Adipose tissue (tissue), 3 donors: ENCODE data around the gene ZBTB7C. TPM values are rescaled to one million over a fixed set of nuclear protein-coding genes. Genes with fewer than 3 reads are reported as not detected.

Experiments used
- H3K27ac ChIP-seq: one replicate; pipeline ENCODE4 v1.5.1; 2013; ENCODE audit warnings: low read depth, low read length
- WGBS, 3 donors: extraction: QIAGEN DNeasy Blood & Tissue Kit; methylation state at CpG; one replicate each; pipeline ENCODE4 v1.1.7; 2013; 5-methylcytosine and 5-hydroxymethylcytosine counted together
- polyA plus RNA-seq, 3 donors: library from polyadenylated mRNA; stranded (reverse); fragments of 200-250 nt; gene quantifications; one replicate each; pipeline ENCODE4 v1.2.3, GENCODE V29; 2013
- donor health status: healthy with polysubstance abuse.
- donor health status: Bipolar disorder and iron deficiency.
- donor health status: healthy.

ZBTB7C gene
- polyA plus RNA-seq, 3 donors, result 0.53 to 5.6 (median 4.8) TPM

GRCh38 chr18:48338915-48339314, 70.3 kb downstream of the ZBTB7C start:
- H3K27ac ChIP-seq, result no peak overlapping the region
- 62 to 98% (median 95%) methylated on average over 3 of the region's 3 CpGs for WGBS, 3 donors

GRCh38 chr18:48337053-48337452, 72.1 kb downstream of the ZBTB7C start:
- no peak overlapping the region for H3K27ac ChIP-seq
- 83 to 97% (median 93%) methylated on average over 2 of the region's 2 CpGs for WGBS, 3 donors

DNA sequence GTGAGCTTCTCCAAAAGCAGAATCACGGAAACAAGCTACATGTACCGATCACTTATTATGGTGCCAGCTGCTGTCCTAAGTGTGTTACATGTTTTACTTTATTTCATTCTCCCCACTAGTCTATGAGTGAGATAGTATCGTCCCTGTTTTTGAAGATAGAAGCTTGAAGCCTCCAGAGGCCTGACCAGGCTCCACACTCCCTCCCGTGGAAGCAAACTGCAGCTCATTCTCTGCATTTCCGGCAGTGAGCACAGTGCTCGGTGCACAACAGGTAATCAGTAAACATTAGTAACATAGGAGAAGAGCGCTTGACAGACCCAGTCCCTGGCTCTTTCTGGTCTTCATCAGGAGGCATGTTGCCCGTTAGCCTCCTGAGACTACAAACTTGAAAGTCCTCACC, 72.9 kb downstream of the ZBTB7C start:
- WGBS, 3 donors, result 67 to 83% (median 71%) methylated on average over 8 of the region's 8 CpGs
- no peak overlapping the region for H3K27ac ChIP-seq

GRCh38 chr18:48335829-48336228, 73.4 kb downstream of the ZBTB7C start:
- WGBS, 3 donors, result 73 to 89% (median 77%) methylated on average over 4 of the region's 4 CpGs
- H3K27ac ChIP-seq, result no peak overlapping the region

DNA sequence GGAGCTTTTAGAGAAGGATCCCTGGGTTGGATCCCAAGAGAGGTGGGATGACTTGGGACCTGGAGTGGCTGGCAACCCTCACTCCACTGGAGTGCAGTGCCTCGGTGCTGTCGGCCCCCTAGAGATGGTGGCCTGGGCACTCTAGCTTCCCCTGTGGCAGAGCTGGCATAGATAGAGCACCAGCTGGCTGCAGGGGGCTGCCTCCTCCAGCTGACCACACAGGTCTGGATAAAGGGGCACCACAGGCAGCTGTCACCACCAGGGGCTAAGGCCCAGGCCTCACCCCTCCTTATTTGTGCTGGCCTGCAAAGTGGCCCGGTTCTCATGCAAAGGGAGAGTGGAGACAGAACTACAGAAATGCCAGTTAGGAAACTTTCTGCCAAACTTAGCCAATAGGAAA, 74.3 kb downstream of the ZBTB7C start:
- H3K27ac ChIP-seq, result no peak overlapping the region
- 88 to 94% (median 93%) methylated on average over 3 of the region's 3 CpGs for WGBS, 3 donors

- WGBS, 3 donors, result 38 to 60% (median 44%) methylated on average over 4 of the region's 4 CpGs
- H3K27ac ChIP-seq, result no peak overlapping the region
Observed at GRCh38 chr18:48333563-48333962, 75.6 kb downstream of the ZBTB7C start.

DNA sequence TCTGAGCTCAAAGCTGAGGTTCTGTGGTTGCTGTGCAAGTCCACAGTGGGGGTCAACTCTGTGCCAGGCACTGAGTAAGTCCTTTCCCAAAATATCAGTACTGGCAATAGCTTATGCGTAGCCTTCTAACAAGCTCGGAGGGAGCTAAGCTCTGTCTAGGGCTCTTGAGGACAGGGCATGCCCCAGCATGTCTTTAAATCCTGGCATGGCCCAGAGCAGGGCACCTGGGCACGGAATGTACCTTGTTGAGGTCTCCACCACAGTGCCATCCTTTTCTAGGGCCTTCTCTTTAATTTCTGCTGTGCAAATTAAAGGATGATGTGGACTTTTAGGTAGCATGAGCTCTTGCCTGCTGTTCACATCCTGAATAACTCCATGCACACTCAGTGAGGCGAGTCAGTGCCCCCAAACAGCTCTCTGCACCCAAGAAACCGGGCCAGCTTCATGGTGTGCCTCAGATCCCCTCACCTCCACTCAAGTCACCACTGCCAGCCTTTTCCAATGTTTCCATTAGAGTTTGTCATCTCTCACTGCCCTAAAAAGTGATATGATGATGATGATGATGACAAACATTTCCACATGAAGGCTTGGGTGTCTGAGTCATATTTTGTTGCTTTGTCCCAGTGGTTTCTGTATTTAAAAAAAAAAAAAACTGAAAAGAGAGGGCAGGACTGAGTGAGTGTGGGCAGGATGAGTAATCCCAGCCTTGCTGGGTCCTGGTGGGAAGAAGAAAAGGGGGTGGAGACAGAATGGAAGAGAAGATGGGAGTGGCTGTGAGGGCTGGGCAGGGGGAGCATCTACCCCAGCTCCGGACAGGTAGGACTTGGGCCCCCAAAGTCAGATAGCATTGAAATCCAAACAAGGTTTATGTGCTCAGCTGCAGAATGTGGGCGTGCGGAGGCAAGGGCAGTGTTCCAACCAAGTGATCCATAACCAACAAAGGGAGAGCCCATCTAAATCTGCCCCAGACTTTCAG, 78.9 kb downstream of the ZBTB7C start:
- 71 to 86% (median 84%) methylated on average over 8 of the region's 8 CpGs for WGBS, 3 donors
- H3K27ac ChIP-seq, result no peak overlapping the region

DNA sequence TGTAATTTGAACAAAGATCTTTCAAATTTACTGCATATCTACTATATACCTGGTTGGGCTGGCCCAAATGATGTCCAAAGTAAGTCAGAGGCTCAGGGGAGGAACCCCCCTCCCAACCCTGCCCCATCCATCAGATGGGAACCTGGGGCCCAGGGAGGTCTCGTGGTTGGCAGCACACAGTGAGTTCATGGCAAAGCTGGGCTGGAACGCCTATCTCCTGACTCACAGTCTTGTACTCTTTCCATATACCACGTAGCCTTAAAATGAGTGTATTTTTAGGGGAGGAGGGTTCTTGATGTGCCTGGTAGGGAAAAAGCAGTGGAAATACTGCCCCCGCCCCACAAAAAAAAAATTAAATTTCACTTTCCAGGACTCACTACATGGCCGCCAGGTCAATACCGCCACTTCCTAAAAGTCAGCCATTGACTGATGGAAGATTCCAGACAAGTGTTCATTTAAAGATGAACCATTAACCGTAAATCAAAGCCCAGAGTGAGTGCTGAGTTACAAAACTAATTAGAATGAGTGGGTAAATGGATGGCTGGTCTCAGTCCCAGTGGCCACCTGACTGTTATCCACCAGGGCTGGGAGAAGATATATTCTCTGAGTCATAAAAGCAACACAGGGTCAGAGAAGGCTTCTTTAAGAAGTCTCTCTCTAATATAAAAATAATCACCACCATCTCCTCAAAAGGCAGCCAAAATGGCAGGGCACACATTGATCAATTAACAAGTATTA, 80.5 kb downstream of the ZBTB7C start:
- 82 to 86% (median 85%) methylated on average over 7 of the region's 7 CpGs for WGBS, 3 donors
- no peak overlapping the region for H3K27ac ChIP-seq

- no peak overlapping the region for H3K27ac ChIP-seq
- WGBS, 3 donors, result 84 to 88% (median 87%) methylated on average over 11 of the region's 11 CpGs
Observed at GRCh38 chr18:48326901-48327675, 82.1 kb downstream of the ZBTB7C start.

- no peak overlapping the region for H3K27ac ChIP-seq
- WGBS, 3 donors, result 88 to 93% (median 92%) methylated on average over 1 of the region's 1 CpG
Observed at GRCh38 chr18:48325115-48325665, 84.0 kb downstream of the ZBTB7C start.

GRCh38 chr18:48324651-48325050, 84.5 kb downstream of the ZBTB7C start:
- WGBS, 3 donors, result 89 to 91% (median 90%) methylated on average over 9 of the region's 9 CpGs
- no peak overlapping the region for H3K27ac ChIP-seq

DNA sequence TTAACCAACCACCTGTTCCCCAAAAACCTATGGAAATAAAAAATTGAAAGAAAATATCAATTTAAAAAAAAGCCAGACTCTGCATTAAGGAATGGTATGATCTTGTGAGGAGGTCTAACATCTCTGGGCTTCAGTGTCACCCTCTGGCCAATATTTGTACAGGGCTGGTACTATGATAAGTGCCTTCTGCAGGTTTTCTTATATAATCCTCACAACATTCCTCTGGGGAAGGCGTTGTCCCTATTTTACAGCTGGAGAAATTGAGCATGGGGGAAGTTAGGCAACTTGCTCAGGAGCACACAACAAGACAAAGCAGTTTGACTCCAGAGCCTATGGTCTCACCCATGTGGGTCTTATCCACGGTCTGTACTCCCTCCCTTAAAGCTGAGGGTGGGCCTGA, 86.0 kb downstream of the ZBTB7C start:
- H3K27ac ChIP-seq, result no peak overlapping the region
- WGBS, 3 donors, result 77 to 91% (median 82%) methylated on average over 2 of the region's 2 CpGs

- no peak overlapping the region for H3K27ac ChIP-seq
- 89 to 93% (median 92%) methylated on average over 7 of the region's 7 CpGs for WGBS, 3 donors
Observed at GRCh38 chr18:48321536-48321935, 87.6 kb downstream of the ZBTB7C start.

DNA sequence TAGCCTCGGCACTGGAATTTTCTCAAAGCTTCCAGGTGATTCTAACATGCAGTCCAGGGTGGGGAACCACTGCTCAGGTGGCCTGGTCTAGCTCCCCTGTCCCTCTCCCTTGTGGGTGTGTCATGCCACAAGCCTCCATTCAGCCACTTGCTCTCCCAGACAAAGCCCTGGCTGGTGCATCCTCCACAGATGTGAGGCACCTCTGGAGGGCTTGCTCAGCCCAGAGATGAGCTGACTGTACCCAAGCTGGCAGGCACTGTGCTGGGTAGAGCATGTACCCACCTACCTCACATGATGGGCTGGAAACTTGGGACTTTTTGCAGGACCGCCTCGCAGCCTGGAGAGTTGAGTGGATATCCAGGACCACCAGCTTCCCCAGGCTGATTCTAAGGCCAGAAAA, 88.1 kb downstream of the ZBTB7C start:
- WGBS, 3 donors, result 90 to 96% (median 94%) methylated on average over 3 of the region's 3 CpGs
- H3K27ac ChIP-seq, result no peak overlapping the region

DNA sequence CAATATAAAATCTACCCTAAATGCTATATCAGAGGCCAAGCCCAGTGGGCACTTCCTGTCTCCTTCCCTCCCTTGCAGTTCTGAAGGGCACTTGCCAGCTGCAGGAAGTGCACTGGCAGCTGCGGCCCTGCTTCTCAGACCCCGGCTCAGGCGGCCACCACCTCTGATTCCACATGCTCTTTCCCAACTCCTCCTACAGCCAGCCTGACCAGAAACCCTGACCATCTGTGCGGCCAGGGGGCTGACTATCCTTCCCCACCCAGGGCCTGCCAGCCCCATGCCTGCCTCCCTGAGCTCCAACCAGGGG, 88.6 kb downstream of the ZBTB7C start:
- no peak overlapping the region for H3K27ac ChIP-seq
- 40 to 56% (median 41%) methylated on average over 4 of the region's 4 CpGs for WGBS, 3 donors

DNA sequence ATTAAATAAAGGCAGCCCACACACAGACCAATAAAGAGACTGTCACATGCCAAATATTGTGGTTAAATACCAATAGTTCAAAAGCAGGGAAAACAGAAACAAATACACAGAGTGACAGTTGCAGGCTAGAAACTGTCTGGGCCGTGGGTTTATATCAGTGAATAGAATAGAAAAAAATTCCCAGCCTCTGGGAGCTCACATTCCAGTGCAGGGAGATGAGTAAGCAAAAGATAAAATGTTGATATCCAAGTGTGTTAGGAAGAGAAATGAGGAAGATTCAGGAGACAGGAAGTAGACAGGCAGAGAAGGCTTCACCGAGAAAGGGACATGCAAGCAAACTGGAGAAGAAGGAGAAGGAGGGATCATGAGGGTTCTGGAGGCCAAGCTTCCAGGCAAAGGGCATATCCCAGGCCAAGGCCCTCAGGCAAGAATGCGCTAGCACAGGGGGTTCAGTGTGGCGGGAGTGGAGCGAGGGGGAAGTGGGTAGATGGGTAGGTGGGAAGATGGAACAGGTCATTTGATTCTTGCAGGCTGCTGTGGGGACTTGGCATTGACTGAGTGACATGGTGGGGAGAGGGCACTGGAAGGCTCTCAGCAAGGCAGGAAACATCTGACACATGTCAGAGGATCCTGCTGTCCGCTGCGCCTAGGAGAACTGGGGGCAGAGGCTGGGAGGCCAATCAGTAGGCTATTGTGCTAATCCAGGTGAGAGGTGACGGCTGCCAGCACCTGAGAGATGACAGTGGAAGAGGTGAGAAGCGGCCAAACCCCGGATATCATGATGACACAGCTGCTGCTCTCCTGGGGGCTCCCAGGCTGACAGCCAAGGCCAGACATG, 89.2 kb downstream of the ZBTB7C start:
- no peak overlapping the region for H3K27ac ChIP-seq
- 64 to 73% (median 66%) methylated on average over 10 of the region's 10 CpGs for WGBS, 3 donors

DNA sequence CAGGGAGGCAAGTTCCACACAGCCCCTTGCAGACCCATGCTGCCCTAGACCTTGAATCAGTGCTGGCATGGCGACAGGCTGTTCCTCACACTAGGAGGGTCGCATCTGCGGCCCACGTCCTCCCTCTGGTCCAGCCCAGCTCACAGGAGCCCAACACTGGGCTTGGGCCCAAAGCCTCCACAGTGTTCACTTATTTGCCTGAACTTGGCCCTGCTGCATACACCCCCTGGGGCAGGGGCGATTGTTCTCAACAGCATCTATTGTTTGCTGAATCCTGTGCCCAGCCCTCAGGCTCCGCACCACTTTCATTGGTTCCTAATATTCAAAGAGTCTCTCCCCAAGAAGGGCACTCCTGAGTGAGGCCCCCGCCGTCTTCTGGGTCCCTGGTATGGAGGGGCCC, 90.7 kb downstream of the ZBTB7C start:
- WGBS, 3 donors, result 90 to 97% (median 94%) methylated on average over 8 of the region's 8 CpGs
- no peak overlapping the region for H3K27ac ChIP-seq
